GM12878 (cell line): Measurements from ENCODE around the gene PGLYRP4. TPM values are rescaled to one million over a fixed set of nuclear protein-coding genes. Genes with fewer than 3 reads are reported as not detected.

Source experiments
- ATAC-seq: fragments of 200-7000 bp; cut with Tn5 transposase; 3 replicates; pipeline ENCODE4 v1.9.1; 2020; ENCODE audit warnings: mild to moderate bottlenecking, moderate library complexity
- BruUV-seq: library from RNA; stranded (reverse); fragments of 400-500 nt; replicated peaks from 2 replicates; lab custom pipeline; 2021; lab: Mats Ljungman, UMichigan
- CTCF ChIA-PET: fragments of 300-600 bp; sonication (Branson Sonifier 250); formaldehyde crosslinking; extraction: SDS; loops from one replicate; lab custom pipeline; 2021; ENCODE audit warnings: inconsistent platforms; lab: Yijun Ruan, JAX
- POLR2A ChIA-PET: fragments of 350-600 bp; formaldehyde crosslinking; extraction: SDS; loops from one replicate; lab custom pipeline; 2021; ENCODE audit warnings: inconsistent platforms; lab: Charles Lee
- RAD21 ChIA-PET: fragments of 300-600 bp; sonication (Branson Sonifier 250); formaldehyde crosslinking; loops from one replicate; lab custom pipeline; 2023; ENCODE audit warnings: antibody characterized with exemption; ENCODE audit not compliant: unreplicated experiment; lab: Charles Lee
- SMC1A ChIA-PET: fragments of 300-600 bp; sonication (Branson Sonifier 250); formaldehyde crosslinking; loops from one replicate; lab custom pipeline; 2023; ENCODE audit not compliant: unreplicated experiment, uncharacterized antibody; lab: Charles Lee
- DNase-seq: peaks from one replicate; pipeline ENCODE4 v3.0.0-alpha.2; 2011; ENCODE audit warnings: low read depth, low spot score
- FAIRE-seq: peaks from 3 replicates; lab custom pipeline; 2011; peaks lifted over from hg19 to GRCh38; lab: Jason Lieb, UNC
- H2AFZ ChIP-seq: 2 replicates; pipeline ENCODE4 v1.6.0; 2011; ENCODE audit warnings: low read depth, low read length, control low read depth; ENCODE audit not compliant: control insufficient read depth
- H3K27ac ChIP-seq: 2 replicates; pipeline ENCODE4 v1.5.1; 2011; ENCODE audit warnings: control low read depth; ENCODE audit not compliant: control insufficient read depth, insufficient read depth
- H3K27me3 ChIP-seq, 2 experiments: replicated peaks in 1 of 2; 2 replicates each; pipeline versions ENCODE4 v1.6.0 to v1.6.1; 2011; ENCODE audit warnings: low read length in 1 of 2; ENCODE audit not compliant: control insufficient read depth in 2 of 2, insufficient read depth in 2 of 2
- H3K36me3 ChIP-seq, 2 experiments: 2 replicates each; pipeline ENCODE4 v1.5.1; 2011; ENCODE audit warnings: low read length in 1 of 2; ENCODE audit not compliant: control insufficient read depth in 2 of 2, insufficient read depth in 2 of 2
- H3K4me1 ChIP-seq: 2 replicates; pipeline ENCODE4 v1.6.1; 2011; ENCODE audit warnings: mild to moderate bottlenecking, low read length, moderate library complexity, mixed read lengths; ENCODE audit not compliant: control insufficient read depth, insufficient read depth
- H3K4me2 ChIP-seq: 2 replicates; pipeline ENCODE4 v1.6.0; 2011; ENCODE audit warnings: control low read depth; ENCODE audit not compliant: control insufficient read depth, insufficient read depth
- H3K4me3 ChIP-seq: fragments of 200-600 bp; sonication (generic); 2 replicates; pipeline ENCODE4 v1.5.1; 2016
- H3K79me2 ChIP-seq: 2 replicates; pipeline ENCODE4 v1.6.0; 2011; ENCODE audit warnings: low read length; ENCODE audit not compliant: control insufficient read depth, insufficient read depth
- H3K9ac ChIP-seq: 2 replicates; pipeline ENCODE4 v1.8.0; 2011; ENCODE audit warnings: low read length, control low read depth, mixed read lengths; ENCODE audit not compliant: control insufficient read depth, insufficient read depth
- H3K9me3 ChIP-seq: replicated peaks from 3 replicates; pipeline ENCODE4 v1.5.1; 2011; ENCODE audit warnings: mild to moderate bottlenecking, low read length; ENCODE audit not compliant: control insufficient read depth, insufficient read depth
- H4K20me1 ChIP-seq: 2 replicates; pipeline ENCODE4 v1.6.0; 2011; ENCODE audit not compliant: control insufficient read depth, insufficient read depth
- BCL11A ChIP-seq: IDR thresholded peaks from 2 replicates; pipeline ENCODE4 v1.6.1; 2011; ENCODE audit warnings: low read depth, low read length
- CEBPB ChIP-seq, 2 experiments: fragments of 150-350 bp in 1 of 2; IDR thresholded peaks; 2 replicates each; pipeline ENCODE4 v1.6.1; 2012 to 2014; ENCODE audit warnings: low read depth in 2 of 2, low read length in 2 of 2, borderline replicate concordance in 1 of 2, inconsistent platforms in 1 of 2
- CREB1 ChIP-seq: IDR thresholded peaks from 2 replicates; pipeline ENCODE4 v1.6.1; 2012; ENCODE audit warnings: low read depth, mild to moderate bottlenecking, inconsistent platforms
- FOXK2 ChIP-seq: fragments of 450-650 bp; IDR thresholded peaks from 2 replicates; pipeline ENCODE4 v1.6.1; 2017; ENCODE audit warnings: mild to moderate bottlenecking, moderate library complexity
- FOXM1 ChIP-seq: IDR thresholded peaks from 2 replicates; pipeline ENCODE4 v1.6.1; 2012; ENCODE audit warnings: low read depth, mild to moderate bottlenecking, inconsistent platforms, low read length, moderate library complexity
- KAT2A ChIP-seq: conservative IDR thresholded peaks from 2 replicates; pipeline ENCODE4 v1.6.1; 2011; ENCODE audit warnings: low read depth, low read length; ENCODE audit not compliant: control insufficient read depth
- NBN ChIP-seq: fragments of 450-650 bp; IDR thresholded peaks from 2 replicates; pipeline ENCODE4 v1.6.1; 2016
- NFIC ChIP-seq: IDR thresholded peaks from 2 replicates; pipeline ENCODE4 v1.6.1; 2012; ENCODE audit warnings: low read depth, mild to moderate bottlenecking, inconsistent platforms, low read length, moderate library complexity
- NFXL1 ChIP-seq: fragments of 450-650 bp; IDR thresholded peaks from 2 replicates; pipeline ENCODE4 v1.6.1; 2017; ENCODE audit warnings: antibody characterized with exemption, mild to moderate bottlenecking, borderline replicate concordance
- PAX5 ChIP-seq: IDR thresholded peaks from 2 replicates; pipeline ENCODE4 v1.6.1; 2011; ENCODE audit warnings: low read depth, low read length, borderline replicate concordance
- POLR2AphosphoS5 ChIP-seq: IDR thresholded peaks from 2 replicates; pipeline ENCODE4 v1.6.1; 2011; ENCODE audit warnings: mild to moderate bottlenecking, low read length, inconsistent platforms
- RBBP5 ChIP-seq: fragments of 200-600 bp; sonication (generic); conservative IDR thresholded peaks from 2 replicates; pipeline ENCODE4 v1.6.1; 2016
- RELA ChIP-seq: fragments of 450-650 bp; IDR thresholded peaks from 2 replicates; pipeline ENCODE4 v1.8.0; 2014; ENCODE audit warnings: borderline replicate concordance; ENCODE audit not compliant: partially characterized antibody
- SMAD5 ChIP-seq: IDR thresholded peaks from 2 replicates; pipeline ENCODE4 v1.6.1; 2016; ENCODE audit warnings: antibody characterized with exemption, low read depth
- SUPT20H ChIP-seq: IDR thresholded peaks from 2 replicates; pipeline ENCODE4 v1.6.1; 2011; ENCODE audit warnings: low read depth, mild to moderate bottlenecking, low read length, moderate library complexity, borderline replicate concordance; ENCODE audit not compliant: control insufficient read depth
- YY1 ChIP-seq: IDR thresholded peaks from 2 replicates; pipeline ENCODE4 v1.6.1; 2011; ENCODE audit warnings: low read depth, mild to moderate bottlenecking, low read length
- WGBS: methylation state at CpG from one replicate; pipeline ENCODE4 v1.1.6; 2016; ENCODE audit warnings: low lambda C conversion rate; ENCODE audit not compliant: insufficient replicate concordance, insufficient coverage; ENCODE audit errors: missing lambda C conversion rate; 5-methylcytosine and 5-hydroxymethylcytosine counted together
- in situ Hi-C: fragments of 300-500 bp; cut with MboI; formaldehyde crosslinking; loops from 9 replicates; pipeline ENCODE4 v1.14.3; 2018; ENCODE audit warnings: mixed read lengths
- intact Hi-C: fragments of 100-400 bp; cut with micrococcal nuclease; formaldehyde crosslinking; loops from one replicate; pipeline ENCODE4 v1.14.2; 2022; ENCODE audit not compliant: unreplicated experiment
- polyA plus RNA-seq, 11 experiments: library from polyadenylated mRNA; depleted of rRNA in 4 of 11; unstranded in 6 of 11; stranded (reverse) in 5 of 11; fragments of >200 nt; fragmentation: Nextera tagmentation in 4 of 11; fragmentation: Illumina TruSeq in 1 of 11; extraction: Ambion mirVana in 4 of 11; extraction: Trizol in 1 of 11; gene quantifications; 1 replicate in 1 of 11; 2 replicates in 10 of 11; pipeline versions ENCODE4 v1.2.1 to v1.2.3, GENCODE V29; 2011 to 2016; ENCODE audit warnings: inconsistent platforms in 2 of 11, missing spikeins in 2 of 11, low read depth in 1 of 11
- total RNA-seq, 4 experiments: library from RNA; depleted of rRNA in 3 of 4; stranded (reverse); fragments of >200 nt in 3 of 4; fragmentation: Illumina TruSeq in 1 of 4; extraction: Trizol in 1 of 4; gene quantifications; 2 replicates each; pipeline versions ENCODE4 v1.2.1 to v1.2.3, GENCODE V29; 2013 to 2021
- TF ChIP-seq, protein P1 (sequence below): fragments of 450-650 bp; IDR thresholded peaks from 2 replicates; pipeline ENCODE4 v1.6.1; 2017; ENCODE audit warnings: antibody characterized with exemption, mild to moderate bottlenecking, moderate library complexity
- TF ChIP-seq, protein P2 (sequence below): IDR thresholded peaks from 2 replicates; pipeline ENCODE4 v1.6.1; 2012; ENCODE audit warnings: low read length, inconsistent platforms
- TF ChIP-seq, protein P3 (sequence below): fragments of 450-650 bp; IDR thresholded peaks from 2 replicates; pipeline ENCODE4 v1.6.1; 2017; ENCODE audit warnings: mild to moderate bottlenecking, moderate library complexity

Gene PGLYRP4
- total and polyA plus RNA-seq, 10 of the 15 experiments (the other 5 are each of a cell fraction or from before 2014, with no cell fraction given): 0.22 to 3.0 (median 0.44) TPM

DNA sequence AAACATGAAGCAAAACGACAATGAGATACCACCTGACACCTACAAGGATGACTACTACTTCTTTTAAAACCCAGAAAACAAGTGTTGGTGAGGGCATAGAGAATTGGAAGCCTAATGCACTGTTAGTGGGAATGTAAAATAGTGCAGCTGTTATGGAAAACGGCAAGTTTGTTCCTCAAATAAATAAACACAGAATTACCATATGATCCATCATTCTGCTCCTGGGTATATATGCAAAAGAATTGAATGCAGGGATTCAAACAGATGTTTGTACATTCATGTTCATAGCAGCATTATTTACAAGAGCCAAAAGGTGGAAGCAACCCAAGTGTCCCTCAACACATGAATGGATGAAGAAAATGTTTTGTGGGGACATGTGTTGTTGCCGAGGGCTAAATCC lies 43.6 kb upstream of the PGLYRP4 start:
- ATAC-seq (no peak), DNase-seq (no peak), FAIRE-seq (no peak)
- Histone ChIP-seq H3K4me3 (no peak overlapping the region), H3K79me2 (no peaks in the 10 kb centered on the region), H3K4me2 (no peak overlapping the region), H4K20me1 (no peaks in the 10 kb centered on the region), H2AFZ (no peak overlapping the region), H3K36me3 (no peaks in the 10 kb centered on the region), H3K9ac (no peak overlapping the region)
- 0% methylated on average over 3 of the region's 3 CpGs for WGBS
- no TSS peak for BruUV-seq
- in situ Hi-C loops: no loop called here
- ChIA-PET POLR2A (no interaction called here), SMC1A (no interaction called here)
- no peak for TF ChIP-seq NBN
- TF ChIP-seq NFIC: no peak
- TF ChIP-seq POLR2AphosphoS5: no peak
- no peak for TF ChIP-seq FOXK2
- no peak for TF ChIP-seq RELA
- TF ChIP-seq NFXL1: no peak
- TF ChIP-seq PAX5: no peak
- TF ChIP-seq BCL11A: no peak
- no peak for TF ChIP-seq CEBPB (IDR thresholded peaks at IDR 0.05; ENCODE audit: borderline replicate concordance in 1 of 2, low read depth in 2 of 2, low read length in 2 of 2)
- TF ChIP-seq FOXM1: no peak
- no peak for TF ChIP-seq KAT2A
- TF ChIP-seq, protein P1, sequence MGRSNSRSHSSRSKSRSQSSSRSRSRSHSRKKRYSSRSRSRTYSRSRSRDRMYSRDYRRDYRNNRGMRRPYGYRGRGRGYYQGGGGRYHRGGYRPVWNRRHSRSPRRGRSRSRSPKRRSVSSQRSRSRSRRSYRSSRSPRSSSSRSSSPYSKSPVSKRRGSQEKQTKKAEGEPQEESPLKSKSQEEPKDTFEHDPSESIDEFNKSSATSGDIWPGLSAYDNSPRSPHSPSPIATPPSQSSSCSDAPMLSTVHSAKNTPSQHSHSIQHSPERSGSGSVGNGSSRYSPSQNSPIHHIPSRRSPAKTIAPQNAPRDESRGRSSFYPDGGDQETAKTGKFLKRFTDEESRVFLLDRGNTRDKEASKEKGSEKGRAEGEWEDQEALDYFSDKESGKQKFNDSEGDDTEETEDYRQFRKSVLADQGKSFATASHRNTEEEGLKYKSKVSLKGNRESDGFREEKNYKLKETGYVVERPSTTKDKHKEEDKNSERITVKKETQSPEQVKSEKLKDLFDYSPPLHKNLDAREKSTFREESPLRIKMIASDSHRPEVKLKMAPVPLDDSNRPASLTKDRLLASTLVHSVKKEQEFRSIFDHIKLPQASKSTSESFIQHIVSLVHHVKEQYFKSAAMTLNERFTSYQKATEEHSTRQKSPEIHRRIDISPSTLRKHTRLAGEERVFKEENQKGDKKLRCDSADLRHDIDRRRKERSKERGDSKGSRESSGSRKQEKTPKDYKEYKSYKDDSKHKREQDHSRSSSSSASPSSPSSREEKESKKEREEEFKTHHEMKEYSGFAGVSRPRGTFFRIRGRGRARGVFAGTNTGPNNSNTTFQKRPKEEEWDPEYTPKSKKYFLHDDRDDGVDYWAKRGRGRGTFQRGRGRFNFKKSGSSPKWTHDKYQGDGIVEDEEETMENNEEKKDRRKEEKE: no peak
- TF ChIP-seq YY1: no peak
- TF ChIP-seq, protein P2, sequence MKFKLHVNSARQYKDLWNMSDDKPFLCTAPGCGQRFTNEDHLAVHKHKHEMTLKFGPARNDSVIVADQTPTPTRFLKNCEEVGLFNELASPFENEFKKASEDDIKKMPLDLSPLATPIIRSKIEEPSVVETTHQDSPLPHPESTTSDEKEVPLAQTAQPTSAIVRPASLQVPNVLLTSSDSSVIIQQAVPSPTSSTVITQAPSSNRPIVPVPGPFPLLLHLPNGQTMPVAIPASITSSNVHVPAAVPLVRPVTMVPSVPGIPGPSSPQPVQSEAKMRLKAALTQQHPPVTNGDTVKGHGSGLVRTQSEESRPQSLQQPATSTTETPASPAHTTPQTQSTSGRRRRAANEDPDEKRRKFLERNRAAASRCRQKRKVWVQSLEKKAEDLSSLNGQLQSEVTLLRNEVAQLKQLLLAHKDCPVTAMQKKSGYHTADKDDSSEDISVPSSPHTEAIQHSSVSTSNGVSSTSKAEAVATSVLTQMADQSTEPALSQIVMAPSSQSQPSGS: no peak
- TF ChIP-seq SUPT20H: no peak
- no peak for TF ChIP-seq SMAD5
- TF ChIP-seq CREB1: no peak
- TF ChIP-seq, protein P3, sequence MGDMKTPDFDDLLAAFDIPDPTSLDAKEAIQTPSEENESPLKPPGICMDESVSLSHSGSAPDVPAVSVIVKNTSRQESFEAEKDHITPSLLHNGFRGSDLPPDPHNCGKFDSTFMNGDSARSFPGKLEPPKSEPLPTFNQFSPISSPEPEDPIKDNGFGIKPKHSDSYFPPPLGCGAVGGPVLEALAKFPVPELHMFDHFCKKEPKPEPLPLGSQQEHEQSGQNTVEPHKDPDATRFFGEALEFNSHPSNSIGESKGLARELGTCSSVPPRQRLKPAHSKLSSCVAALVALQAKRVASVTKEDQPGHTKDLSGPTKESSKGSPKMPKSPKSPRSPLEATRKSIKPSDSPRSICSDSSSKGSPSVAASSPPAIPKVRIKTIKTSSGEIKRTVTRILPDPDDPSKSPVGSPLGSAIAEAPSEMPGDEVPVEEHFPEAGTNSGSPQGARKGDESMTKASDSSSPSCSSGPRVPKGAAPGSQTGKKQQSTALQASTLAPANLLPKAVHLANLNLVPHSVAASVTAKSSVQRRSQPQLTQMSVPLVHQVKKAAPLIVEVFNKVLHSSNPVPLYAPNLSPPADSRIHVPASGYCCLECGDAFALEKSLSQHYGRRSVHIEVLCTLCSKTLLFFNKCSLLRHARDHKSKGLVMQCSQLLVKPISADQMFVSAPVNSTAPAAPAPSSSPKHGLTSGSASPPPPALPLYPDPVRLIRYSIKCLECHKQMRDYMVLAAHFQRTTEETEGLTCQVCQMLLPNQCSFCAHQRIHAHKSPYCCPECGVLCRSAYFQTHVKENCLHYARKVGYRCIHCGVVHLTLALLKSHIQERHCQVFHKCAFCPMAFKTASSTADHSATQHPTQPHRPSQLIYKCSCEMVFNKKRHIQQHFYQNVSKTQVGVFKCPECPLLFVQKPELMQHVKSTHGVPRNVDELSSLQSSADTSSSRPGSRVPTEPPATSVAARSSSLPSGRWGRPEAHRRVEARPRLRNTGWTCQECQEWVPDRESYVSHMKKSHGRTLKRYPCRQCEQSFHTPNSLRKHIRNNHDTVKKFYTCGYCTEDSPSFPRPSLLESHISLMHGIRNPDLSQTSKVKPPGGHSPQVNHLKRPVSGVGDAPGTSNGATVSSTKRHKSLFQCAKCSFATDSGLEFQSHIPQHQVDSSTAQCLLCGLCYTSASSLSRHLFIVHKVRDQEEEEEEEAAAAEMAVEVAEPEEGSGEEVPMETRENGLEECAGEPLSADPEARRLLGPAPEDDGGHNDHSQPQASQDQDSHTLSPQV: no peak
- no peak for TF ChIP-seq RBBP5
- TF ChIP-seq, all 136 proteins: peak for 0
- intact Hi-C loops: no loop called here
- RAD21 ChIA-PET: no interaction called here
- H3K4me1 ChIP-seq: no peaks in the 10 kb centered on the region
- CTCF ChIA-PET: interaction anchor here (1.4 kb wide), 1 partner anchor 103 kb away, joined by 5 read pairs; no protein-coding TSS in a partner anchor
- no peak overlapping the region for H3K27ac ChIP-seq
- peaks cover 1 to 2% of the 10 kb centered on the region in 2 experiments; a peak in 2 of 4 replicates for H3K27me3 ChIP-seq
- H3K9me3 ChIP-seq: no peaks in the 10 kb centered on the region
